HG02571 (cell line): ENCODE data around the gene OR4C3.
"Not testable (repeated sequence)": the region's sequence is repeated elsewhere in the genome, so short reads cannot be mapped to it uniquely, and the experiment has no call there.

ENCODE experiments used
- ATAC-seq: cut with Tn5 transposase; IDR thresholded peaks from one replicate; pipeline ENCODE4 v1.9.1; 2021; ENCODE audit warnings: mild to moderate bottlenecking, moderate library complexity; ENCODE audit not compliant: unreplicated experiment

Gene OR4C3

GRCh38 chr11:48324620-48325019 is at the start of gene OR4C3:
Gene OR4C3, plus strand, starts transcription at chr11:48324920. Its CDS starts 102 bp downstream, at chr11:48325022.
- not testable (repeated sequence) for ATAC-seq

GRCh38 chr11:48305923-48306322 is 18.8 kb upstream of the OR4C3 start, which contains the start of gene OR4S1:
Gene OR4S1, plus strand, starts transcription at chr11:48306223. Its CDS starts 0 bp downstream, at chr11:48306223.
- ATAC-seq: no peak

DNA sequence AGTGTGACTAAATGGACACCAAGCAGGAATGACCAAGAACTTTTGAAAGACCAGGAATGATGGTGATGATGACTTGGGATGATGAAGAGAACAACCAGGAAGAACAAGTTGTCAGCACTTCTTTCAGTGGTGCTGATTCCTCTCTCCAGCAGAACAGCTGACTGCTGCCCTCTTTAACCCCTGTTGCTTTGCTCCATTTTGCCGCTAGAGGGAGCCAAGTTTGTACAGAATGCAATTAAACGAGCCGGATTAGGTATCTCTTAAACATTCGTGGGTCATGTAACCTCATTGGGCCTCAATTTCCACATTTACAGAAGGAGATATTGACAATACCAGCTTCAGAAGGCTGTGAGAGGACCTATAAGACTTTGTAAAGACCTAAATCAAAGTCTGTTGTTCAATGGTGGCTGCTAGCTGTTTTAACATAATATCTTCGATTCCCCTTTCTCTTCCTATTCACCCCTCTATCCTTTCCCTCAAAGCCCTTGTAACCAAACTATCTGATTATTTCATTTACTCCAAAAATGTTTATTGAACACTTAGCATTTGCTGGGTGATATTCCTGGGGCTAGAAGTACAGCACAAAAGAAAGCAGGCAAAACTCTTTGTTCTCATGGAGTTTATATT is 16.8 kb upstream of the OR4C3 start:
- ATAC-seq: peak; percentile 84

DNA sequence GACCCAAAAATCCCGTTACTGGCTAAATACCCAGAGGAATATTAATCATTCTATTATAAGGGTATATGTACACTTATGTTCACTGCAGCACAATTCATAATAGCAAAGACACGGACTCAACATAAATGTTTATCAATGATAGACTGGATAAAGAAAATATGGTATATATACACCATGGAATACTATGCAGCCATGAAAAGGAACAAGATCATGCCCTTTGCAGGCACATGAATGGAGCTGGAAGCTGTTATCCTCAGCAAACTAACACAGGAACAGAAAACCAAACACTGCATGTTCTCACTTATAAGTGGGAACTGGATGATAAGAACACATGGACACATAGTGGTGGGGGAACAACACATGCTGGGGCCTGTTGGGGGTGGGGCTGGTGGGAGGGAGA is 11.1 kb upstream of the OR4C3 start:
- ATAC-seq: not testable (repeated sequence)

GRCh38 chr11:48319813-48320212 is 4.9 kb upstream of the OR4C3 start:
- not testable (repeated sequence) for ATAC-seq

- no peak for ATAC-seq
These were observed 16.7 kb downstream of the OR4C3 start for GRCh38 chr11:48341466-48341865.

GRCh38 chr11:48342505-48342904 is 17.8 kb downstream of the OR4C3 start:
- not testable (repeated sequence) for ATAC-seq

- not testable (repeated sequence) for ATAC-seq
These were observed 21.6 kb downstream of the OR4C3 start for GRCh38 chr11:48346286-48346685.

GRCh38 chr11:48354013-48354412 is 29.3 kb downstream of the OR4C3 start:
- no peak for ATAC-seq

- no peak for ATAC-seq
These were observed 30.0 kb downstream of the OR4C3 start for GRCh38 chr11:48354677-48355076.

- ATAC-seq: not testable (repeated sequence)
These were observed 36.6 kb downstream of the OR4C3 start for GRCh38 chr11:48361289-48361688.

- no peak for ATAC-seq
These were observed 41.6 kb downstream of the OR4C3 start, which contains the start of gene OR4C5 for GRCh38 chr11:48366365-48366764. Gene OR4C5, minus strand, starts transcription at chr11:48366465. Its CDS starts 0 bp downstream, at chr11:48366465.
